ENCODE results near the gene ATP11C. TPM values are rescaled to one million over a fixed set of nuclear protein-coding genes. Genes with fewer than 3 reads are reported as not detected.

The ATP11C gene
- total and polyA plus RNA-seq, 10 of the 15 experiments (the other 5 are each of a cell fraction or from before 2014, with no cell fraction given): 16.2 to 44.0 (median 24.8) TPM

GRCh38 chrX:139692506-139692849 is 240.4 kb downstream of the ATP11C start:
- H3K4me3 ChIP-seq: no peak overlapping the region
- H2AFZ ChIP-seq (ENCODE audit: control insufficient read depth, low read depth, low read length): no peak overlapping the region
- no peaks in the 10 kb centered on the region for H3K36me3 ChIP-seq (ENCODE audit: control insufficient read depth in 2 of 2, insufficient read depth in 2 of 2, low read length in 1 of 2)
- POLR2A ChIA-PET: no interaction called here
- intact Hi-C loops (cut with micrococcal nuclease; ENCODE audit: unreplicated experiment): no loop called here
- SMC1A ChIA-PET (ENCODE audit: uncharacterized antibody, unreplicated experiment): no interaction called here
- FAIRE-seq: no peak
- 51% methylated on average over 11 of the region's 11 CpGs for WGBS (ENCODE audit: insufficient coverage, insufficient replicate concordance, low lambda C conversion rate, missing lambda C conversion rate)
- BruUV-seq (replicated peaks): no TSS peak
- RAD21 ChIA-PET (ENCODE audit: unreplicated experiment): no interaction called here
- no peaks in the 10 kb centered on the region for H3K4me1 ChIP-seq (ENCODE audit: control insufficient read depth, insufficient read depth, low read length)
- no peak overlapping the region for H3K27ac ChIP-seq (ENCODE audit: control insufficient read depth, insufficient read depth)
- CTCF ChIA-PET: no interaction called here
- no peak overlapping the region for H3K9ac ChIP-seq (ENCODE audit: control insufficient read depth, insufficient read depth, low read length)
- peak; percentile 63 for ATAC-seq
- no peak for DNase-seq (ENCODE audit: low read depth, low spot score)
- no peaks in the 10 kb centered on the region for H4K20me1 ChIP-seq (ENCODE audit: control insufficient read depth, insufficient read depth)
- in situ Hi-C loops (cut with MboI): no loop called here
- H3K79me2 ChIP-seq (ENCODE audit: control insufficient read depth, insufficient read depth, low read length): no peaks in the 10 kb centered on the region
- H3K4me2 ChIP-seq (ENCODE audit: control insufficient read depth, insufficient read depth): no peak overlapping the region
- H3K9me3 ChIP-seq (replicated peaks; ENCODE audit: control insufficient read depth, insufficient read depth, low read length): no peaks in the 10 kb centered on the region
- H3K27me3 ChIP-seq (replicated peaks in 1 of 2; ENCODE audit: control insufficient read depth in 2 of 2, insufficient read depth in 2 of 2, low read length in 1 of 2): no peaks in the 10 kb centered on the region
- TF ChIP-seq RELA (IDR thresholded peaks at IDR 0.05; ENCODE audit: borderline replicate concordance, partially characterized antibody): no peak
- TF ChIP-seq ELK1 (IDR thresholded peaks at IDR 0.05; ENCODE audit: low read depth, low read length): no peak
- no peak for TF ChIP-seq ATF7 (IDR thresholded peaks at IDR 0.05; ENCODE audit: low read depth)
- TF ChIP-seq ZBTB11 (CRISPR knock-in tag; IDR thresholded peaks at IDR 0.05): no peak
- no peak for TF ChIP-seq ZBTB4 (CRISPR knock-in tag; IDR thresholded peaks at IDR 0.05)
- TF ChIP-seq SKIL (IDR thresholded peaks at IDR 0.05; ENCODE audit: low read depth, poor library complexity, severe bottlenecking): no peak
- TF ChIP-seq ZBED1 (IDR thresholded peaks at IDR 0.05; ENCODE audit: borderline replicate concordance): no peak
- no peak for TF ChIP-seq CBFB (IDR thresholded peaks at IDR 0.05; ENCODE audit: low read depth)
- no peak for TF ChIP-seq BRCA1 (IDR thresholded peaks at IDR 0.05; ENCODE audit: low read depth, low read length)
- TF ChIP-seq BCL11A (IDR thresholded peaks at IDR 0.05; ENCODE audit: low read depth, low read length): no peak
- no peak for TF ChIP-seq BHLHE40 (IDR thresholded peaks at IDR 0.05; ENCODE audit: borderline replicate concordance in 1 of 2, low read depth in 2 of 2, low read length in 1 of 2)
- no peak for TF ChIP-seq EZH2 (IDR thresholded peaks at IDR 0.05; ENCODE audit: borderline replicate concordance, control insufficient read depth, low read depth, low read length)
- no peak for TF ChIP-seq TCF7 (IDR thresholded peaks at IDR 0.05; ENCODE audit: borderline replicate concordance)
- no peak for TF ChIP-seq POLR2A (IDR thresholded peaks at IDR 0.05; ENCODE audit: low read depth, low read length)
- no peak for TF ChIP-seq CBX5 (IDR thresholded peaks at IDR 0.05; ENCODE audit: low read depth)
- TF ChIP-seq GATAD2B (conservative IDR thresholded peaks at IDR 0.05; ENCODE audit: low read depth): no peak
